22Rv1 (cell line): ENCODE measurements around the gene ASF1B.

Source experiments
- CTCF ChIP-seq: fragments of 450-650 bp; IDR thresholded peaks from 2 replicates; pipeline ENCODE4 v1.5.1; 2017; ENCODE audit warnings: mild to moderate bottlenecking
- ZFX ChIP-seq: fragments of 450-650 bp; IDR thresholded peaks from 2 replicates; pipeline ENCODE4 v1.6.1; 2017; ENCODE audit warnings: antibody characterized with exemption, borderline replicate concordance

GRCh38 chr19:14120497-14120780, 15.9 kb downstream of the ASF1B start:
- TF ChIP-seq CTCF (no peak), ZFX (no peak)
